IPS DF 4.7 (cell line): ENCODE data around the gene SCD.

ENCODE experiments used
- DNase-seq: peaks from one replicate; pipeline ENCODE4 v3.0.0-alpha.2; 2013; ENCODE audit warnings: low spot score; ENCODE audit errors: extremely low read depth

The SCD gene

DNA sequence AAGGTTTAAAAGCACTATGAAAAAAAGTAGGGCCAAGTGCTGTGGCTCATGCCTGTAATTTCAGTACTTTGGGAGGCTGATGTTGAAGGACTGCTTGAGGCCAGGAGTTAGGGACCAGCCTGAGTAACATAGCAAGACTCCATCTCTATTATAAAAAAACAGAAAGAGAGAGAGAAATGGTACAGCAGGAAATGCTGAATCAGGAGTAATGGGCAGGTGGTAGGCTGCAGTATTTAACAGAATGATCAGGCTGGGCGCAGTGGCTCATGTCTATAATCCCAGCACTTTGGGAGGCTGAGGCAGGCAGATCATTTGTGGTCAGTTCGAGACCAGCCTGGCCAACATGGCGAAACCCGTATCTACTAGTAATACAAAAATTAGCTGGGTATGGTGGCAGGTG lies 49.6 kb downstream of the SCD start:
- no peak for DNase-seq

DNA sequence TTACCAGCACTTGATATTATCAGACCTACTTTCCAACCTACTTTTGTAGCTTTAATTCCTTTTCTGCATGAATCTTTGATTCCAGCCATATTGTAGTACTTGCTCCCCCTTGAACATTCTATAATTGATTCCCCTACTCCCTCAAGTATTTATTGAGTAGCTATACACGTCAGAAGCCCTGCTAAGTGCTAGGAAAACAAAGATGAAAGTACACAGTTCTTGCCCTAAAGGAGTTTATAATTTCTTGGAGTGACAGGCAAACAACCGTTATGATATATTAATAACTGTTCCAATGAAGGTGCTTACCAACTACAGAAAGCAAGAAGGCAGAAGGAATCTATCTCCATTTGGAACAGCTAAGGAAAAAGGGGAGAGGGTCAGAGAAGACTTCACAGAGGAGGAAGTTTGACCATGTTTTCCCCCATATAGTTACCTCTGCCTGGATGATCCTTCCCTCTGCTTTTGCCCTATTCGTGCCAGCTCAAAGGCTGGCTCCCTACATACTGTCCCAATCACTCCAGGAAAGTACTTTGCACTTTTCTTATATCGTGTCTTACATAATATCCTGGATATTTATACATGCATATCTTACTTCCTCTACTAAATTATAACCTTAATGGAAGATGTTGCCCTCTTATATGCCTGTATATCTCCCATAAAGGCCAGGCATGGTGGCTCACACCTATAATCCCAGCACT lies 54.7 kb downstream of the SCD start:
- DNase-seq: no peak

DNA sequence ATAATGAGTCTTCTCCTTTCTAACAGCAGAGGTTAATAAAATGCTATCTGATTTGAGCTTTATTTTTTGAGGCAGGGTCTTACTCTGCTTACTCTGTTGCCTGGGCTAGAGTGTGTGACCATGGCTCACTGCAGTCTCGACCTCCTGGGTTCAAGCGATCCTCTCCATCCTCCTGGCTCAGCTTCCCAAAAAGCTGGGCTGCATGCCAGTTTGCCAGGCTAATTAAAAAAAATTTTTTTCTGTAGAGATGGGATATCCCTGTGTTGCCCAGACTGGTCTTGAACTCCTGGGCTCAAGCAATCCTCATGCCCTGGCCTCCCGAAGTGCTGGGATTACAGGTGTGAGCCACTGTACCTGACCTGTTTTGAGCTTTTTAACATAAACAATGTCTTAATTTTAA lies 56.7 kb downstream of the SCD start:
- no peak for DNase-seq

DNA sequence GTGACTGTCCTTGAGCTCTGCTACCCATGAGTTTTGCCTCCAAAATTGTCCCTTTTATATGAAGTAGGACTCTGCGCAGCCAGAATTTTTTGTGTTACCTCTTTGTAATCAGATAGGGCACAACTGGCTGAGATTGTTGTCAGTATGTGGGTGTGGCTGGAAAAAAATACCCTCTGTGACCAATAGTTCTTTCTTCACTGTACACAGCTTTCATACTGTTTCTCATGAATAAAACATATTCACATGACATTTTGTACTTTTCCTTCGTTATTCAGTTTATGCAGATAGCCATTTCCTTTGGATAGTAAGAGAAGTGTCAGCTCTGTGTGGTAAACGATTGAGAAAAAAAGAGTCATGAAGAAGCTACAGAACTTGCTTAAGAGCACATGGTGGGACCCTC lies 66.1 kb downstream of the SCD start:
- no peak for DNase-seq
